Activated CD8-positive, alpha-beta memory T cell treated with anti-CD3 and anti-CD28 coated beads, Interleukin-2, amount 10 ng/mL, durations not matched to agents 7 days and 5 days (primary cell): ENCODE measurements around the gene METRN. TPM values are rescaled to one million over a fixed set of nuclear protein-coding genes. Genes with fewer than 3 reads are reported as not detected.
"Not testable (repeated sequence)": the region's sequence is repeated elsewhere in the genome, so short reads cannot be mapped to it uniquely, and the experiment has no call there.

Experiments used
- ATAC-seq: fragments of 150-1000 bp; cut with Tn5 transposase; one replicate; pipeline ENCODE4 v1.10.0; 2021; ENCODE audit warnings: moderate library complexity
- CTCF ChIA-PET: fragments of 350-600 bp; sonication (Branson Sonifier 250); formaldehyde crosslinking; loops from one replicate; lab custom pipeline; 2021; ENCODE audit warnings: antibody characterized with exemption; lab: Charles Lee
- DNase-seq: peaks from one replicate; pipeline ENCODE4 v3.0.0-alpha.2; 2020
- H3K27ac Mint-ChIP-seq: one replicate; pipeline ENCODE4 v1.8.0; 2021; ENCODE audit warnings: mild to moderate bottlenecking, mixed read lengths
- H3K27me3 Mint-ChIP-seq: one replicate; pipeline ENCODE4 v1.8.0; 2021; ENCODE audit warnings: mixed read lengths
- H3K36me3 Mint-ChIP-seq: one replicate; pipeline ENCODE4 v1.8.0; 2021; ENCODE audit warnings: mild to moderate bottlenecking, mixed read lengths
- H3K4me1 Mint-ChIP-seq: one replicate; pipeline ENCODE4 v1.8.0; 2021; ENCODE audit warnings: mixed read lengths
- H3K4me3 Mint-ChIP-seq: one replicate; pipeline ENCODE4 v1.8.0; 2021; ENCODE audit warnings: mild to moderate bottlenecking, moderate library complexity, mixed read lengths
- H3K9me3 Mint-ChIP-seq: one replicate; pipeline ENCODE4 v1.8.0; 2022; ENCODE audit warnings: low read depth, mixed read lengths
- total RNA-seq, 2 experiments: library from RNA; stranded (reverse); gene quantifications; one replicate each; pipeline ENCODE4 v1.2.3, GENCODE V29; 2021

Gene METRN
- total RNA-seq, 2 experiments from 2014 or later, result 9.8 to 14.0 TPM

GRCh38 chr16:711548-712320 lies 3.2 kb upstream of the METRN start:
- H3K9me3 Mint-ChIP-seq, result no peaks in the 10 kb centered on the region
- peak; percentile 84 for DNase-seq
- H3K4me3 Mint-ChIP-seq, result no peak overlapping the region
- CTCF ChIA-PET, result interaction anchor here (0.6 to 6.4 kb wide), 20 partner anchors 9 to 343 kb away, joined by 3 to 116 read pairs (median 6); partner anchors contain the start of genes ANTKMT, CCDC78, CHTF18 and CIAO3
- H3K27ac Mint-ChIP-seq, result no peak overlapping the region
- no peaks in the 10 kb centered on the region for H3K36me3 Mint-ChIP-seq
- peaks cover 8% of the 10 kb centered on the region for H3K4me1 Mint-ChIP-seq
- ATAC-seq, result peak; percentile 62
- peaks cover 42% of the 10 kb centered on the region for H3K27me3 Mint-ChIP-seq

GRCh38 chr16:712740-713250 lies 2.1 kb upstream of the METRN start:
- peak; percentile 68 for DNase-seq
- CTCF ChIA-PET, result interaction anchor here (0.6 to 6.4 kb wide), 21 partner anchors 8 to 342 kb away, joined by 3 to 116 read pairs (median 6); partner anchors contain the start of genes ANTKMT, CCDC78, CHTF18 and CIAO3
- H3K27me3 Mint-ChIP-seq, result peaks cover 34% of the 10 kb centered on the region
- H3K9me3 Mint-ChIP-seq, ATAC-seq, H3K36me3 Mint-ChIP-seq, H3K4me3 Mint-ChIP-seq, H3K27ac Mint-ChIP-seq, H3K4me1 Mint-ChIP-seq: not testable (repeated sequence)

GRCh38 chr16:714079-714478 lies 839 bp upstream of the METRN start:
- DNase-seq (no peak), ATAC-seq (no peak)
- Mint-ChIP-seq H3K4me3 (no peak overlapping the region), H3K9me3 (no peaks in the 10 kb centered on the region), H3K27me3 (peaks cover 22% of the 10 kb centered on the region), H3K36me3 (no peaks in the 10 kb centered on the region), H3K4me1 (peaks cover 11% of the 10 kb centered on the region), H3K27ac (no peak overlapping the region)
- CTCF ChIA-PET, result interaction anchor here (0.9 to 6.4 kb wide), 9 partner anchors 11 to 343 kb away, joined by 3 to 116 read pairs (median 5); partner anchors contain the start of genes CCDC78, CHTF18, CIAO3 and HAGHL

- CTCF ChIA-PET, result interaction anchor here (1.0 to 6.4 kb wide), 8 partner anchors 10 to 70 kb away, joined by 3 to 116 read pairs (median 9); partner anchors contain the start of genes CCDC78, CHTF18, CIAO3 and HAGHL
- Mint-ChIP-seq H3K27ac (no peak overlapping the region), H3K4me3 (peak overlapping the region; percentile 60), H3K4me1 (peaks cover 25% of the 10 kb centered on the region), H3K36me3 (no peaks in the 10 kb centered on the region), H3K9me3 (no peaks in the 10 kb centered on the region), H3K27me3 (peaks cover 14% of the 10 kb centered on the region)
- ATAC-seq, result peak; percentile 17
- no peak for DNase-seq
Observed at GRCh38 chr16:715477-716199, 720 bp downstream of the METRN start.

- no peaks in the 10 kb centered on the region for H3K9me3 Mint-ChIP-seq
- ATAC-seq (no peak), DNase-seq (no peak)
- H3K4me1 Mint-ChIP-seq, result peaks cover 25% of the 10 kb centered on the region
- peak overlapping the region; percentile 60 for H3K4me3 Mint-ChIP-seq
- no peak overlapping the region for H3K27ac Mint-ChIP-seq
- no peaks in the 10 kb centered on the region for H3K36me3 Mint-ChIP-seq
- CTCF ChIA-PET, result interaction anchor here (1.0 to 6.4 kb wide), 6 partner anchors 10 to 70 kb away, joined by 3 to 116 read pairs (median 18); partner anchors contain the start of genes CCDC78, CHTF18, CIAO3 and HAGHL
- H3K27me3 Mint-ChIP-seq, result peaks cover 14% of the 10 kb centered on the region
Observed at GRCh38 chr16:716200-716568, 1.3 kb downstream of the METRN start.

GRCh38 chr16:716768-717325 lies 1.9 kb downstream of the METRN start:
- peaks cover 14% of the 10 kb centered on the region for H3K27me3 Mint-ChIP-seq
- ATAC-seq, result no peak
- H3K36me3 Mint-ChIP-seq, result no peaks in the 10 kb centered on the region
- no peak for DNase-seq
- no peak overlapping the region for H3K4me3 Mint-ChIP-seq
- H3K9me3 Mint-ChIP-seq, result no peaks in the 10 kb centered on the region
- H3K27ac Mint-ChIP-seq, result no peak overlapping the region
- CTCF ChIA-PET, result interaction anchor here (1.2 to 6.4 kb wide), 4 partner anchors 9 to 69 kb away, joined by 12 to 116 read pairs (median 28); partner anchors contain the start of genes CCDC78, CHTF18, CIAO3 and HAGHL
- peaks cover 26% of the 10 kb centered on the region for H3K4me1 Mint-ChIP-seq

GRCh38 chr16:717450-718245 lies 2.7 kb downstream of the METRN start:
- no peak overlapping the region for H3K27ac Mint-ChIP-seq
- peaks cover 27% of the 10 kb centered on the region for H3K4me1 Mint-ChIP-seq
- ATAC-seq (no peak), DNase-seq (no peak)
- H3K4me3 Mint-ChIP-seq, result no peak overlapping the region
- H3K36me3 Mint-ChIP-seq, result no peaks in the 10 kb centered on the region
- no peaks in the 10 kb centered on the region for H3K9me3 Mint-ChIP-seq
- CTCF ChIA-PET, result interaction anchor here (6.4 kb wide), 1 partner anchor 68 kb away, joined by 116 read pairs; the partner anchor contains the start of genes CHTF18 and RPUSD1
- H3K27me3 Mint-ChIP-seq, result peaks cover 12% of the 10 kb centered on the region

- ATAC-seq (no peak), DNase-seq (no peak)
- no peak overlapping the region for H3K4me3 Mint-ChIP-seq
- CTCF ChIA-PET, result no interaction called here
- peaks cover 9% of the 10 kb centered on the region for H3K27me3 Mint-ChIP-seq
- H3K27ac Mint-ChIP-seq, result no peak overlapping the region
- no peaks in the 10 kb centered on the region for H3K9me3 Mint-ChIP-seq
- H3K36me3 Mint-ChIP-seq, result no peaks in the 10 kb centered on the region
- peaks cover 25% of the 10 kb centered on the region for H3K4me1 Mint-ChIP-seq
Observed at GRCh38 chr16:718389-718788, 3.5 kb downstream of the METRN start.

GRCh38 chr16:718922-719321 lies 4.0 kb downstream of the METRN start:
- DNase-seq (no peak), ATAC-seq (no peak)
- Mint-ChIP-seq H3K36me3 (no peaks in the 10 kb centered on the region), H3K9me3 (no peaks in the 10 kb centered on the region), H3K4me1 (peaks cover 25% of the 10 kb centered on the region), H3K27me3 (peaks cover 9% of the 10 kb centered on the region), H3K27ac (no peak overlapping the region), H3K4me3 (no peak overlapping the region)
- CTCF ChIA-PET, result interaction anchor here (1.7 to 2.9 kb wide), 5 partner anchors 9 to 69 kb away, joined by 4 to 18 read pairs (median 7); partner anchors contain the start of genes CHTF18, RPUSD1 and STUB1

- Mint-ChIP-seq H3K4me3 (peak overlapping the region; percentile 69), H3K9me3 (no peaks in the 10 kb centered on the region), H3K27ac (peak overlapping the region; percentile 72), H3K36me3 (no peaks in the 10 kb centered on the region), H3K4me1 (peaks cover 25% of the 10 kb centered on the region), H3K27me3 (peaks cover 9% of the 10 kb centered on the region)
- peak; percentile 9 for ATAC-seq
- DNase-seq, result no peak
- CTCF ChIA-PET, result interaction anchor here (0.7 to 2.9 kb wide), 14 partner anchors 7 to 296 kb away, joined by 3 to 18 read pairs (median 4); partner anchors contain the start of genes CHTF18, CIAO3, RPUSD1 and STUB1
Observed at GRCh38 chr16:719815-720446, 5.0 kb downstream of the METRN start.

- peak; percentile 21 for ATAC-seq
- CTCF ChIA-PET, result interaction anchor here (0.6 to 3.0 kb wide), 20 partner anchors 8 to 297 kb away, joined by 3 to 22 read pairs (median 4); partner anchors contain the start of genes CHTF18, CIAO3, RPUSD1 and STUB1
- H3K27me3 Mint-ChIP-seq, result peaks cover 9% of the 10 kb centered on the region
- peak; percentile 65 for DNase-seq
- H3K9me3 Mint-ChIP-seq, result no peaks in the 10 kb centered on the region
- H3K36me3 Mint-ChIP-seq, result no peaks in the 10 kb centered on the region
- peaks cover 25% of the 10 kb centered on the region for H3K4me1 Mint-ChIP-seq
- H3K27ac Mint-ChIP-seq, result peak overlapping the region; percentile 72
- peak overlapping the region; percentile 69 for H3K4me3 Mint-ChIP-seq
Observed at GRCh38 chr16:720447-720989, 5.6 kb downstream of the METRN start.
